ENCODE results near the gene PROKR1.

DNA sequence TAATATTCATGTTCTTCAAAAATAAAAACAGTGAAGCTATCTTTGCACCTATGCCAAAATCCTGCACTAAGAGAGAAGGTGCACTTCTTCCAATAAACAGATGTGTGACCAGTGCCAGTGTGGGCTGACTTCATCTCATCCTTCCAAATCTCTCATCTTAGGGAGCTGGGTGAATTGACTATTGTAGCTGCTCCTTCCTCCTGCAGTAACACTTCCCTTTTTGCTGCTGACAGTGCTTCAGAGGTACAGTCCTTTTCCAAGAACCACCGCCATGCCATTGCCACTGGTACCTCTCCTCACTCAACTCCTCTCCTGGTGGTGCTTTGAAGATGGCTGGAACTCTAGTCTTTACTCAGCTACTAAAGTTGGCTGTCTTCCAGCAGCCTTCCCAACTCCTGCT, 49.1 kb downstream of the PROKR1 start:
- no peak for TF ChIP-seq RAD21 (IDR thresholded peaks at IDR 0.05; ENCODE audit: low read depth)
- TF ChIP-seq, protein P1, sequence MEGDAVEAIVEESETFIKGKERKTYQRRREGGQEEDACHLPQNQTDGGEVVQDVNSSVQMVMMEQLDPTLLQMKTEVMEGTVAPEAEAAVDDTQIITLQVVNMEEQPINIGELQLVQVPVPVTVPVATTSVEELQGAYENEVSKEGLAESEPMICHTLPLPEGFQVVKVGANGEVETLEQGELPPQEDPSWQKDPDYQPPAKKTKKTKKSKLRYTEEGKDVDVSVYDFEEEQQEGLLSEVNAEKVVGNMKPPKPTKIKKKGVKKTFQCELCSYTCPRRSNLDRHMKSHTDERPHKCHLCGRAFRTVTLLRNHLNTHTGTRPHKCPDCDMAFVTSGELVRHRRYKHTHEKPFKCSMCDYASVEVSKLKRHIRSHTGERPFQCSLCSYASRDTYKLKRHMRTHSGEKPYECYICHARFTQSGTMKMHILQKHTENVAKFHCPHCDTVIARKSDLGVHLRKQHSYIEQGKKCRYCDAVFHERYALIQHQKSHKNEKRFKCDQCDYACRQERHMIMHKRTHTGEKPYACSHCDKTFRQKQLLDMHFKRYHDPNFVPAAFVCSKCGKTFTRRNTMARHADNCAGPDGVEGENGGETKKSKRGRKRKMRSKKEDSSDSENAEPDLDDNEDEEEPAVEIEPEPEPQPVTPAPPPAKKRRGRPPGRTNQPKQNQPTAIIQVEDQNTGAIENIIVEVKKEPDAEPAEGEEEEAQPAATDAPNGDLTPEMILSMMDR (IDR thresholded peaks at IDR 0.05 in 2 of 3, conservative IDR thresholded peaks at IDR 0.05 in 1 of 3; ENCODE audit: borderline replicate concordance in 1 of 3, insufficient read depth in 1 of 3, low read depth in 2 of 3, low read length in 2 of 3), result no peak
- TF ChIP-seq POLR2A (IDR thresholded peaks at IDR 0.05; ENCODE audit: borderline replicate concordance, extremely low read depth, insufficient read depth, insufficient read length), result no peak
- TF ChIP-seq ZFX (IDR thresholded peaks at IDR 0.05), result no peak
- TF ChIP-seq, protein P2, sequence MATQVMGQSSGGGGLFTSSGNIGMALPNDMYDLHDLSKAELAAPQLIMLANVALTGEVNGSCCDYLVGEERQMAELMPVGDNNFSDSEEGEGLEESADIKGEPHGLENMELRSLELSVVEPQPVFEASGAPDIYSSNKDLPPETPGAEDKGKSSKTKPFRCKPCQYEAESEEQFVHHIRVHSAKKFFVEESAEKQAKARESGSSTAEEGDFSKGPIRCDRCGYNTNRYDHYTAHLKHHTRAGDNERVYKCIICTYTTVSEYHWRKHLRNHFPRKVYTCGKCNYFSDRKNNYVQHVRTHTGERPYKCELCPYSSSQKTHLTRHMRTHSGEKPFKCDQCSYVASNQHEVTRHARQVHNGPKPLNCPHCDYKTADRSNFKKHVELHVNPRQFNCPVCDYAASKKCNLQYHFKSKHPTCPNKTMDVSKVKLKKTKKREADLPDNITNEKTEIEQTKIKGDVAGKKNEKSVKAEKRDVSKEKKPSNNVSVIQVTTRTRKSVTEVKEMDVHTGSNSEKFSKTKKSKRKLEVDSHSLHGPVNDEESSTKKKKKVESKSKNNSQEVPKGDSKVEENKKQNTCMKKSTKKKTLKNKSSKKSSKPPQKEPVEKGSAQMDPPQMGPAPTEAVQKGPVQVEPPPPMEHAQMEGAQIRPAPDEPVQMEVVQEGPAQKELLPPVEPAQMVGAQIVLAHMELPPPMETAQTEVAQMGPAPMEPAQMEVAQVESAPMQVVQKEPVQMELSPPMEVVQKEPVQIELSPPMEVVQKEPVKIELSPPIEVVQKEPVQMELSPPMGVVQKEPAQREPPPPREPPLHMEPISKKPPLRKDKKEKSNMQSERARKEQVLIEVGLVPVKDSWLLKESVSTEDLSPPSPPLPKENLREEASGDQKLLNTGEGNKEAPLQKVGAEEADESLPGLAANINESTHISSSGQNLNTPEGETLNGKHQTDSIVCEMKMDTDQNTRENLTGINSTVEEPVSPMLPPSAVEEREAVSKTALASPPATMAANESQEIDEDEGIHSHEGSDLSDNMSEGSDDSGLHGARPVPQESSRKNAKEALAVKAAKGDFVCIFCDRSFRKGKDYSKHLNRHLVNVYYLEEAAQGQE (IDR thresholded peaks at IDR 0.05; ENCODE audit: low read depth), result no peak
- no peak for TF ChIP-seq POLR2AphosphoS5 (IDR thresholded peaks at IDR 0.05; ENCODE audit: low read depth, low read length)
- no peak for TF ChIP-seq EZH2 (IDR thresholded peaks at IDR 0.05)
- TF ChIP-seq SP1 (IDR thresholded peaks at IDR 0.05; ENCODE audit: low read depth), result no peak
- TF ChIP-seq SIN3A (IDR thresholded peaks at IDR 0.05; ENCODE audit: low read depth), result no peak
- TF ChIP-seq, protein P3, sequence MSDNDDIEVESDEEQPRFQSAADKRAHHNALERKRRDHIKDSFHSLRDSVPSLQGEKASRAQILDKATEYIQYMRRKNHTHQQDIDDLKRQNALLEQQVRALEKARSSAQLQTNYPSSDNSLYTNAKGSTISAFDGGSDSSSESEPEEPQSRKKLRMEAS (IDR thresholded peaks at IDR 0.05), result no peak
- no peak for TF ChIP-seq TCF7L2 (IDR thresholded peaks at IDR 0.05; ENCODE audit: borderline replicate concordance, extremely low read depth, insufficient read depth, insufficient read length)
- TF ChIP-seq EZH2phosphoT487 (IDR thresholded peaks at IDR 0.05; ENCODE audit: borderline replicate concordance), result no peak
- no peak for TF ChIP-seq YY1 (IDR thresholded peaks at IDR 0.05; ENCODE audit: extremely low read depth, insufficient replicate concordance, low read depth, low read length)
- TF ChIP-seq ELF1 (IDR thresholded peaks at IDR 0.05; ENCODE audit: borderline replicate concordance, low read depth), result no peak

Data from HCT116 (cell line).